LNCAP (cell line): ENCODE measurements around the gene NOL4L.

Experiments
- CTCF ChIP-seq: fragments of 450-650 bp; IDR thresholded peaks from 2 replicates; pipeline ENCODE4 v1.5.1; 2017; ENCODE audit warnings: mild to moderate bottlenecking

NOL4L gene

GRCh38 chr20:32606790-32607189 lies 21.7 kb upstream of the NOL4L start:
- TF ChIP-seq CTCF = no peak

GRCh38 chr20:32606107-32606506 lies 21.0 kb upstream of the NOL4L start:
- no peak for TF ChIP-seq CTCF

GRCh38 chr20:32605167-32605656 lies 20.1 kb upstream of the NOL4L start:
- TF ChIP-seq CTCF = no peak

GRCh38 chr20:32603046-32603726 lies 18.1 kb upstream of the NOL4L start:
- no peak for TF ChIP-seq CTCF

GRCh38 chr20:32602273-32602672 lies 17.1 kb upstream of the NOL4L start:
- TF ChIP-seq CTCF = no peak

- no peak for TF ChIP-seq CTCF
Measured at GRCh38 chr20:32600681-32601237, 15.6 kb upstream of the NOL4L start.

- no peak for TF ChIP-seq CTCF
Measured at GRCh38 chr20:32599783-32600340, 14.7 kb upstream of the NOL4L start.
